NCI-H146 treated with DMSO at 0.1 percent for 48 hours (cell line): ENCODE data around the gene PAOX.

Source experiments
- DNase-seq: peaks from one replicate; lab custom pipeline; 2025; ENCODE audit not compliant: unreplicated experiment; lab: John Stamatoyannopoulos, UW

The PAOX gene

DNA sequence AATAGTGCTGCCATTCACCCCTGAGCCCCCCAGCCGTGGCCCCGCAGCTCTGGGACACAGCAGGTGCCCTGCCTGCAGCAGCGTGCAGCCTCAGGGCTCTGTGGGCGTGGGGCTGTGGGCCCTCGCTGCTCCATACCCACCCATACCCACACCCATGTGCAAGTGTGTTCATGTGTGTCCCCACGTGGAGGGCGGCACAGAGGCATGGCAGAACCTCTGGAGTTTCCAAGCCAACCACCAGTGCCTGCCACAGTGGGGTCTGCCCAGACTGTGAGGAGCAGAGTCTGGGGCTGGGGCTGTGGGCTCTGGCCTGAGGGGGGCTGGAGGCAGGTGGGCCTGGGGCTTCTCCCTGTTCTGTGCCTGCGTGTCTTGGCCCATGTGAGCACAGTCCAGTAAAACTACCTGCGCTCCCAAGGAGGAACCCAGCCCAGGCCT lies 29.5 kb upstream of the PAOX start:
- DNase-seq = no peak

- DNase-seq = no peak
Observed at GRCh38 chr10:133350283-133350949, 28.6 kb upstream of the PAOX start.

DNA sequence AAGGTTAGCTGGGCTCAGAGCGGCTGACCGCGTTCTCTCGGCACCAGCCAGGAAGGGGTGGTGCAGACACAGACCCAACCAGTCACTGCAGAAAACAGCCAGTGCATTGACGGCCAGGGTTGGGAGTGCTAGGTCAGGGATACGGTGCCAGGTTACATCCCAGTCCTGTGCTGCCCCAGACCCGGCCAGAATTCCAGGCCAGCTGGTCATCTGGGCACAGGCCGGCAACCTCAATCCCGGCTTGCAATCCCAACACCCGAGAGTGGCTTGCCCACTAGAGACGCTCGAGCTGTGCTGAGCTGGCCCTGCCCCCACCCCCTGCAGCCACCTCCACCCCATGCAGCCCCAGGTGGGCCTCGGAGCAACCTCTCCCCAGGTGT lies 28.1 kb upstream of the PAOX start:
- no peak for DNase-seq

GRCh38 chr10:133351408-133352318 lies 27.4 kb upstream of the PAOX start:
- no peak for DNase-seq

DNA sequence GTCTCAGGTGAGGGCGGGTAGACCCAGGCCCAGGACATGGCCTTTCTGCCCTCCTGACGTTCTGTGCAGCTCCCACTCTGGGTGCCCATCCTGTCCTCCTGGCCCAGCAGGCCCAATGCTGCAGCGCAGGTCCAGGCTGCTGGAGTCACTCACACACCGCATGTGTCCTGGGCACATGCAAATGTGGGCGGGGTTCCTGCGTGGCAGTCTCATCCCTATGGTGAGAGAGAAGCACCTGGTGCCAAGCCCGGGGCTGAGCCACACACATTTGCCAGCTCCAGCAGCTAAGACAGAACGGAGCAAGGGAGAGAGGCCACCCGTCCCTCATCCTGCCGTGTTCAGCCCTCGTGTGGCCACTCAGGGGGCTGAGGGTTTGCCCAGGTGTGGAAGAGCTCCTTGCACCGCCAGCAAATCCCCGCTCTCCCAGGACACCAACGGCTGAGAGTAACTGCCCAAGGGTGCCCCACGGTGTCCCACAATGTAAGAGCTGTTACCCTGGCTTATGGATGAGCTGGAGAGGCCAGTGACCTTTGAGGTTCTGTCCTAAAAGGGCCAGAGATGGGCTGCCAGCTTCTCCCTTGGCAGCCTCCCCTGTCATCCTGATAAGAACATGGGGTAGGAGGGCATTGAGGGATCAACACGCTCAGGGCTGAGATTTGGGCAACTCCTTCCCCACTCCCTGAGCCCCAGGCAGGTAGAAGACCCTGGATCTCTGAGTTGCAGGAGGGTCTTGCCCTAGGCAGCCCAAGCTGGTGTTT lies 25.7 kb upstream of the PAOX start:
- DNase-seq = no peak

DNA sequence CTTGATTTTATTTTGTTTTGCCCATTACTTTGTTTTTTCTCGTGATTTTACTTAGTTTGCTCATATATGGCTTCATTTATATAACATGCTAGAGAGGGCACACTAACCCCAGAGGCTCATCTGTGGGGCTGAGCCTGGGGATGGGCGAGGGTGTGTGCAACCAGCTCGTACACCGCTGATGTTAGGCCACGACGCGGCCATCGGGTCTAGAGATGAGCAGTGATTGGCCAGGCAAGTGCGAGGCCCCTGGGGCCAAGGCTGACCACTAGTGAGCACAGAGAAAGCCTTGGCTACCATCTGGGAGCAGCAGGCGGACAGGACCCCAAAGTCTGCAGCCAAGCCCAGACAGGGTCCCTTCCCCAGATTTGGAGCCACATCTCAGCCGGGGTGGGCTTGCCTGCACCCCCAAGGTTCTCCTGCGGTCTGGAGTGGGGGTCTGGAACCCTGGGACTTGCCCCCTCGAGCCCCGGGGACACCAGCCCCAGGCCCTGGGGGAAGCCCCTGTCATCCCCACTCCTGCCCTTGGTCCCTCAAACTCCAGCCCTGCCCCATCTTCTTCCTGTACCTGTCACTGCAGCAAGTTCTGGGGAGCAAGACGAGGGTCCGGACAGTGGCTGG lies 25.0 kb upstream of the PAOX start:
- no peak for DNase-seq

- DNase-seq = no peak
Observed at GRCh38 chr10:133354672-133355240, 24.3 kb upstream of the PAOX start.

DNA sequence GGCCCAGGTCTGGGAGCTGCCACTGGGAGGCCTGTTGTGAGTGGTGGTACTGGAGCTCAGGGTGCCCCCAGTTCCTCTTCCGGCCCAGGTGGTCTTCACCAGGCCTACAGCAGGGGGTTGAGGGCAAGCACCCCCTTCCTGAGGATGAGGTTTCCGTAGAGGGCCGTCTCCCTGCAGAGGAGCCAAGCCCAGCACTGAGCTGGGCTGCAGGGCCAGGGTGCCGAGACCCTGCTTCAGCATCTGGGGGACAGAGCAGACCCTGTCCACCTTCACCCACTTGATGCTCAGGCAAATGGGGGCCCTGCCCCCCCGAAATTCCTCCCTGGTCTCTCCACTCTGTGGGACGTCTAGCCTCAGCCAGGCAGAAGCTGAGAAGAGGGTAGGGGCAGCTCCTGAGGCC lies 23.8 kb upstream of the PAOX start:
- no peak for DNase-seq

- DNase-seq = no peak
Observed at GRCh38 chr10:133355991-133356390, 23.1 kb upstream of the PAOX start.

- no peak for DNase-seq
Observed at GRCh38 chr10:133356549-133357284, 22.3 kb upstream of the PAOX start.

- no peak for DNase-seq
Observed at GRCh38 chr10:133357285-133358161, 21.5 kb upstream of the PAOX start, which contains the start of gene FUOM. TSS of gene FUOM (minus strand) at chr10:133358019. CDS start at chr10:133358007, 12 bp downstream.

DNA sequence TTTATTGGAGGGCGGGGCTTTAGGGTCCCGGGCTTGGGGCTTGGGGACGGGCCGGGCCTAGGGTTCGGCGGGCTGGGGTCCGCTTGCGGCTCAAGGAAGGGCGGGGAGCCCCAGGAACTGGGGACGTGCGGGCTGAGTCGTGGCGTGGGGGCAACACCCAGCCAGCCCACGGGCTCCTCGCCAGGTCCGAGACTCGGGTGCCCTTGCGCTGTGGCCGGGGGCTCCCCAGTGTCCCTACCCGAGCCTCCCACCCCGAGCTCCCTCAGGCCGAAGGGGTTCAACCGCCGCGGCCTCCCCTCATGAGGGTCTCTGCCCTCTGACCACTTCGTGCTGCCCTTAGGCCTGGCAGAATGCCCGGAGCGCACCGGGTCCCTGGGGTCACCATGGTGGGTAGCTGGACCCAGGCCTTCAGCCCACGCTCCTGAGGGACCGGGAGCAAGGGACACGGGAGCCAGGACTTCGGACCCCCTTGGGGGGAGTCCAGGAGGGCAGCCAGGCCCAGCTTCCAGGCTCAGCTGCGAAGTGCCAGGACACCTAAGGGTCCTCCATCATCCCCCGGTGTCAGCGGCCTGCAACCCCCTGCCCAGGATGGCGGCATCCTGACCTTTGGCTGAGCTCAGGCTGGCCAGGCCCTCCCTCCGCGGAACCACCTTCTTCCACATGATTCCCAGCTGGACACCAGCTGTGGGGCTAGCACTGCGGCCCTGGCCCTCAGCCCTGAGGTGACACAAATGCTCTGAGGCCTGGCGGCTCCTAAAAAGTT lies 20.7 kb upstream of the PAOX start:
- DNase-seq = no peak

- no peak for DNase-seq
Observed at GRCh38 chr10:133358925-133359310, 20.1 kb upstream of the PAOX start.

- peak; percentile 49 for DNase-seq
Observed at GRCh38 chr10:133359554-133359971, 19.5 kb upstream of the PAOX start.

GRCh38 chr10:133359972-133360610 lies 19.0 kb upstream of the PAOX start:
- DNase-seq = no peak

- no peak for DNase-seq
Observed at GRCh38 chr10:133361227-133361626, 17.8 kb upstream of the PAOX start.

DNA sequence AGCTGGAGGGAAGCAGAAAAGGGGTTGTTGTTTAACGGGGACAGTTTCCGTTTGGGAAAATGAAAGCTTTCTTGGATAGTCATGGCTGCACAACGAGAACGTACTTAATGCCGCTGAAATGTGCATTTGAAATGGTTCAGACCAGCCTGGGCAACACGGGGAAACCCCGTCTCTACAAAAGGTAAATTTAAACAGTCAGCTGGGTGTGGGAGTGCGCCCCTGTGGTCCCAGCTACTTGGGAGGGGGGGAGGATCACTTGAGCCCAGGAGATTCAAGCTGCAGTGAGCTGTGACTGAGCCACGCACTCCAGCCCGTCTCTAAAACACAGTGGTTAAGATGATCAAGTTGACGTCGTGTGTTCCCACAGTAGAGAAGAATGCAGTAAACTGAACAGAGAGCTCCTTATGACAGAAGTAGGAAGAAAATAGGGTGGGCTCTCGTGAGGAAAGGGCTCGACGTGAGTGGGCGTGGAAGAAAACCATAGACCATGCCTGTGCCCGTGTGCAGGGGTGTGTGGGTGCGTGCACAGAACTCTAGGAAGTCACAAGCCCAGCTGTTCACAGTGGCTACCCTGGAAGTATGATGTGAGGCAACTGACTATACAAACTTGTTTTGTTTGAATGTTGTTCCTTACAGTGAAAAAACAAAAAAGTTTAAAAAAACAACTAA lies 17.2 kb upstream of the PAOX start:
- no peak for DNase-seq
